Ascending aorta (tissue), 2 donors: Measurements from ENCODE around the gene CHAD. TPM values are rescaled to one million over a fixed set of nuclear protein-coding genes. Genes with fewer than 3 reads are reported as not detected.

Experiments used
- DNase-seq, 2 donors: peaks; one replicate each; pipeline ENCODE4 v3.0.0-alpha.2; 2019; ENCODE audit warnings: low spot score in 2 of 2
- H3K27ac ChIP-seq, 2 donors: fragments of 200-600 bp; sonication (generic); one replicate each; pipeline ENCODE4 v1.5.1; 2016 to 2017; ENCODE audit warnings: mild to moderate bottlenecking in 1 of 2
- H3K27me3 ChIP-seq: fragments of 200-600 bp; sonication (generic); one replicate; pipeline ENCODE4 v1.5.1; 2017
- H3K36me3 ChIP-seq, 2 donors: fragments of 200-600 bp; sonication (generic); one replicate each; pipeline ENCODE4 v1.5.1; 2016
- H3K4me1 ChIP-seq, 2 donors: fragments of 200-600 bp; sonication (generic); one replicate each; pipeline ENCODE4 v1.5.1; 2016 to 2017; ENCODE audit warnings: mild to moderate bottlenecking in 1 of 2
- H3K4me3 ChIP-seq, 2 donors: fragments of 200-600 bp; sonication (generic); one replicate each; pipeline ENCODE4 v1.5.1; 2016 to 2017; ENCODE audit warnings: mild to moderate bottlenecking in 1 of 2
- H3K9me3 ChIP-seq, 2 donors: fragments of 200-600 bp; sonication (generic); one replicate each; pipeline ENCODE4 v1.5.1; 2016
- intact Hi-C: fragments of 100-400 bp; cut with DNase I; formaldehyde crosslinking; loops from one replicate; pipeline ENCODE4 v1.15.1; 2023
- total RNA-seq: library from RNA; depleted of rRNA; stranded (reverse); fragments of >200 nt; gene quantifications from one replicate; pipeline ENCODE4 v1.1.0, GENCODE V29; 2016
- TF ChIP-seq, protein P1 (sequence below), 3 experiments: fragments of 200-600 bp in 2 of 3; fragments of 450-650 bp in 1 of 3; sonication (generic) in 2 of 3; IDR thresholded peaks; one replicate each; pipeline ENCODE4 v1.5.1; 2016 to 2019; ENCODE audit warnings: antibody characterized with exemption in 3 of 3, mild to moderate bottlenecking in 1 of 3, moderate library complexity in 1 of 3

Gene CHAD
- total RNA-seq, 1 donor from 2014 or later, result not detected

DNA sequence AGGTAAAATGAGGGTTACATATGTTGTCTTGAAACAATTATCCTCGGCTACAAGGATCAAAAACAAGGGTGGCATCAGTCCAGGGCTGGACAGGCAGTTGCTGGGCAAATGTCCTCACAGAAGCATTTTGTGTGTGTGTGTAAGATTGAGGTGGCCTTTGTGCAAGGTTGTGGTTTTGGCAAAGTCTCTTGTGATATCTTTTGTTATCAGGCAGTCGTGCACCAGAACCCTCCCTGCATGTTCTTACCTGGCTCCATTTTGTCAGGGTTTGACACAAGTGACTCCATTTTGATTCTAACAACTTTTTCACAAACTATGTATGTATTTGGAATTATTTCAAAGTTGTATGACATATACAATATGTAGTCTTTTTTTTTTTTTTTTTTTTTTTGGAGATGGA is 20.0 kb downstream of the CHAD start:
- Histone ChIP-seq H3K27me3 (no peaks in the 10 kb centered on the region), H3K36me3 (no peaks in the 10 kb centered on the region), H3K4me3 (no peak overlapping the region), H3K9me3 (no peaks in the 10 kb centered on the region), H3K27ac (no peak overlapping the region), H3K4me1 (no peaks in the 10 kb centered on the region)
- intact Hi-C loops, result no loop called here
- TF ChIP-seq, protein P1, sequence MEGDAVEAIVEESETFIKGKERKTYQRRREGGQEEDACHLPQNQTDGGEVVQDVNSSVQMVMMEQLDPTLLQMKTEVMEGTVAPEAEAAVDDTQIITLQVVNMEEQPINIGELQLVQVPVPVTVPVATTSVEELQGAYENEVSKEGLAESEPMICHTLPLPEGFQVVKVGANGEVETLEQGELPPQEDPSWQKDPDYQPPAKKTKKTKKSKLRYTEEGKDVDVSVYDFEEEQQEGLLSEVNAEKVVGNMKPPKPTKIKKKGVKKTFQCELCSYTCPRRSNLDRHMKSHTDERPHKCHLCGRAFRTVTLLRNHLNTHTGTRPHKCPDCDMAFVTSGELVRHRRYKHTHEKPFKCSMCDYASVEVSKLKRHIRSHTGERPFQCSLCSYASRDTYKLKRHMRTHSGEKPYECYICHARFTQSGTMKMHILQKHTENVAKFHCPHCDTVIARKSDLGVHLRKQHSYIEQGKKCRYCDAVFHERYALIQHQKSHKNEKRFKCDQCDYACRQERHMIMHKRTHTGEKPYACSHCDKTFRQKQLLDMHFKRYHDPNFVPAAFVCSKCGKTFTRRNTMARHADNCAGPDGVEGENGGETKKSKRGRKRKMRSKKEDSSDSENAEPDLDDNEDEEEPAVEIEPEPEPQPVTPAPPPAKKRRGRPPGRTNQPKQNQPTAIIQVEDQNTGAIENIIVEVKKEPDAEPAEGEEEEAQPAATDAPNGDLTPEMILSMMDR (IDR thresholded peaks at IDR 0.05), result no peak
- DNase-seq, result no peak

DNA sequence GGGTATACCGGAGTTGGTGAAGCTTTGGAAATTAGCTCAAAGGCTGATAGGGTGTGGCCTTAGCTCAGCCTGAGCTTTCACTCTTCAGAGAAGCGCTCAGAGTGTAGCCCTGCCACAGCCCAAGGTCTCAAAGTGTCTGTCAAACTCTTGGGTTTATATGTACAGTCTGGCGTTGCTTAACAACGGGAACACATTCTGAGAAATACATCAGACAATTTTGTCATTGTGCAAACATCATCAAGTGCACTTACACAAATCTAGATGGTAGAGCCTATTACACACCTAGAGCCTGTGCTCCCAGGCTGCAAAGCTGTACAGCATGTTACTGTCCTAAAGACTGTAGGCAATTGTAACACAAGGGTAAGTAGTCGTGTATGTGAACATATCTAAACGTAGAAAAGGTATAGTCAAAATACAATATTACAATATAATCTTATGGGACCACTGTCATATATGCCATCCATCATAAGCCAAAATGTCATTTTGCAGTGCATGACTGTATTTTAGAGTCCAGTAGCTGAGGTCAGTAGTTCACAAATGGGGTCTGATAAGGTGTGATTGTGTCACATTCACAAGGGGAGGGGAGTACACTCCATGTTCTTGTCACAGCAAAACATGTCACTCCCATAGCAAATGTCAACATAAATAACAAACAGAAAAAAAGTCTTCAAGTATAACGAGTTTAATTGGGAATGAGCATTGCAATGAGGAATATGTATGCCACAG is 20.6 kb downstream of the CHAD start:
- Histone ChIP-seq H3K9me3 (no peaks in the 10 kb centered on the region), H3K36me3 (no peaks in the 10 kb centered on the region), H3K27ac (no peak overlapping the region), H3K27me3 (no peaks in the 10 kb centered on the region), H3K4me1 (no peaks in the 10 kb centered on the region), H3K4me3 (no peak overlapping the region)
- intact Hi-C loops, result no loop called here
- no peak for DNase-seq
- TF ChIP-seq, protein P1 (IDR thresholded peaks at IDR 0.05), result no peak

DNA sequence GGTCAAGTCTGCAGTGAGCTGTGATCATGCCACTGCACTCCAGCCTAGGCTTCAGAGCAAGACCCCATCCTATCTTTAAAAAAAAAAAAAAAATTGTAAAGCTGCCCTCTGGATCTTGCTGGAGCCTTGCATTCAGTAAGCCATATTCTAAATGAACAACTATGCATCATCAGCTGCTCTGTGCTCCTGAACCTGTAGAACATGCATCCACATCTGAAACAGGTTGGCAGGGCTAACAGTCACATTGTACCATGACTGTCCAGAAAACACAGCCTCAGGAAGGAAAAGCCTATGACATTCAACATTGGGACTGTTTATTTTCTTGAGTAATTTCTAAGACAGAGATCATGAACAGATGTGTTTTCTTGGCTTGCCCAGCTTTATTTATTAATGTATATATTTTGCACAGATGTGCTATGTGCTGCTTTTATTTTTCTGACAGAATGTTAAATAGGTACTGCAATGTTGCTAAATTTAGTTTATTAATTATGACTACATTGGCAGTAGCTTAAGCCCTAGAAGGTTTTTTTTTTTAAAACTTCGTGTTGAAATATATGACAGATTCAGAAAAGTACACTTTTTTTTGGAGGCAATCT is 22.9 kb downstream of the CHAD start:
- Histone ChIP-seq H3K36me3 (no peaks in the 10 kb centered on the region), H3K27me3 (no peaks in the 10 kb centered on the region), H3K9me3 (no peaks in the 10 kb centered on the region), H3K27ac (no peak overlapping the region), H3K4me3 (no peak overlapping the region), H3K4me1 (no peaks in the 10 kb centered on the region)
- TF ChIP-seq, protein P1 (IDR thresholded peaks at IDR 0.05), result no peak
- no peak for DNase-seq
- intact Hi-C loops, result no loop called here

DNA sequence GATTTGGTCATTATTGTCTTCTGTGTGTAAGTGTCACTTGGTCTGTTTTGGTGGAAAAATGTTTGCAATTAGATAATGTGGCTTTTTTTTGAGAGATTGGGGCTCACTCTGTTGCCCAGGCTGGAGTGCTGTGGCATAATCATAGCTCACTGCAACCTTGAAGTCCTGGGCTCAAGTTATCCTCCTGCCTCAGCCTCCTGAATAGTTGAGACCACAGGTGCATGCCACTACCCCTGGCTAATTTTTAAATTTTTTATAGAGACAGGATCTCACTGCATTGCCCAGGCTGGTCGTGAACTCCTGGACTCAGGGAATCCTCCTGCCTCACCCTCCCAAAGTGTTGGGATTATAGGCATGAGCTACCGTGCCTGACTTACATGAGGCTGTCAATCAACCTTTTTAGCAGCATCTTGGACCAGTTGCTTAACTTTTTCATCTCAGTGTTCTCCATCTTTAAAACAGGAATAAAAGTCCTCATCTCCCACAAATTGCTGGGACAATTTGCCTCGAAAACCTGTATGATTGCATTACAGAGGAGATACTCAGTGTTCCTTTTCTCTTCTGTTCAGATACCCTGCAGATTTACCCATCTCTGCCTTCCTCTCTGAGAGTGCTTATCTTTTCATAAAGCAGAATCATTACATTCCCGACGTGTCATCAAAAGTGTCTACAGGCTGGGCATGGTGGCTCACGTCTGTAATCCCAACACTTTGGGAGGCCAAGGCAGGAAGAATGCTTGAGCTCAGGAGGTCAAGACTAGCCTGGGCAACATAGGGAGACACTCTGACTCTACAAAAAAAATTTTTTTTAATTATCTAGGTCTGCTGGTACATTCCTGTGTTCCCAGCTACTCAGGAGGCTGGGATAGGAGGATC is 23.6 kb downstream of the CHAD start:
- Histone ChIP-seq H3K27me3 (no peaks in the 10 kb centered on the region), H3K27ac (no peak overlapping the region)
- TF ChIP-seq, protein P1 (IDR thresholded peaks at IDR 0.05), result no peak

DNA sequence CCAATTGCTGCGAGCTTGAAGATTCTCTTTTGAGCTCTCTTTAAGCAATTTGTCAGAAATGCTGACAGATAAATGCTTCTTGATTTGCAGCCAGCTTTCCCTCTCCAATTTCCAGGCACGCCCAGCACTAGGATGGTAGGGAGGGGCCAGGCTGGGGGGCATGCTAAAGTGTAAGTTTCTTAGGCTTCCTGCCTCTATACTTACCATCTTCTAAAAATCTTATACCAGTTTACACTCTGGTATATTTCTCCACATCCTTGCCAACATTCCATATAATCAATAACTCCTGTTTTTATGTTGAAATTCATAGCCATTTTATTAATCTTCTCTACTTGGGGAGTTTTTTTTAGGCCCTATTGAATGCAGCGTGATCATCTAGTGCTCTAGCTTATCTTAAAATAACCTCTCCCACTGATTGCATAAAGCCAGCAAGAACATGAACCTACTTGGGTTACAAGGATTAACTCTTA is 25.1 kb downstream of the CHAD start:
- intact Hi-C loops, result no loop called here
- Histone ChIP-seq H3K4me3 (no peak overlapping the region), H3K4me1 (no peaks in the 10 kb centered on the region), H3K27ac (no peak overlapping the region), H3K9me3 (no peaks in the 10 kb centered on the region), H3K27me3 (no peaks in the 10 kb centered on the region), H3K36me3 (no peaks in the 10 kb centered on the region)
- DNase-seq, result no peak
- TF ChIP-seq, protein P1 (IDR thresholded peaks at IDR 0.05), result no peak

More for the DNA sequence above, 23.6 kb downstream of the CHAD start:
- Histone ChIP-seq H3K4me1 (no peaks in the 10 kb centered on the region), H3K9me3 (no peaks in the 10 kb centered on the region), H3K4me3 (no peak overlapping the region), H3K36me3 (no peaks in the 10 kb centered on the region)
- DNase-seq, result no peak
- intact Hi-C loops, result no loop called here
